CD4-positive, alpha-beta T cell treated with Interleukin-6 at 100 ng/mL for 8 hours (primary cell): ENCODE measurements around the gene SLC8A3.
"Not testable (repeated sequence)": the region's sequence is repeated elsewhere in the genome, so short reads cannot be mapped to it uniquely, and the experiment has no call there.

ENCODE experiments used
- DNase-seq: peaks from one replicate; pipeline ENCODE4 v3.0.0-alpha.2; 2020; ENCODE audit warnings: mixed read lengths, low spot score

The SLC8A3 gene, protein sequence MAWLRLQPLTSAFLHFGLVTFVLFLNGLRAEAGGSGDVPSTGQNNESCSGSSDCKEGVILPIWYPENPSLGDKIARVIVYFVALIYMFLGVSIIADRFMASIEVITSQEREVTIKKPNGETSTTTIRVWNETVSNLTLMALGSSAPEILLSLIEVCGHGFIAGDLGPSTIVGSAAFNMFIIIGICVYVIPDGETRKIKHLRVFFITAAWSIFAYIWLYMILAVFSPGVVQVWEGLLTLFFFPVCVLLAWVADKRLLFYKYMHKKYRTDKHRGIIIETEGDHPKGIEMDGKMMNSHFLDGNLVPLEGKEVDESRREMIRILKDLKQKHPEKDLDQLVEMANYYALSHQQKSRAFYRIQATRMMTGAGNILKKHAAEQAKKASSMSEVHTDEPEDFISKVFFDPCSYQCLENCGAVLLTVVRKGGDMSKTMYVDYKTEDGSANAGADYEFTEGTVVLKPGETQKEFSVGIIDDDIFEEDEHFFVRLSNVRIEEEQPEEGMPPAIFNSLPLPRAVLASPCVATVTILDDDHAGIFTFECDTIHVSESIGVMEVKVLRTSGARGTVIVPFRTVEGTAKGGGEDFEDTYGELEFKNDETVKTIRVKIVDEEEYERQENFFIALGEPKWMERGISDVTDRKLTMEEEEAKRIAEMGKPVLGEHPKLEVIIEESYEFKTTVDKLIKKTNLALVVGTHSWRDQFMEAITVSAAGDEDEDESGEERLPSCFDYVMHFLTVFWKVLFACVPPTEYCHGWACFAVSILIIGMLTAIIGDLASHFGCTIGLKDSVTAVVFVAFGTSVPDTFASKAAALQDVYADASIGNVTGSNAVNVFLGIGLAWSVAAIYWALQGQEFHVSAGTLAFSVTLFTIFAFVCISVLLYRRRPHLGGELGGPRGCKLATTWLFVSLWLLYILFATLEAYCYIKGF

DNA sequence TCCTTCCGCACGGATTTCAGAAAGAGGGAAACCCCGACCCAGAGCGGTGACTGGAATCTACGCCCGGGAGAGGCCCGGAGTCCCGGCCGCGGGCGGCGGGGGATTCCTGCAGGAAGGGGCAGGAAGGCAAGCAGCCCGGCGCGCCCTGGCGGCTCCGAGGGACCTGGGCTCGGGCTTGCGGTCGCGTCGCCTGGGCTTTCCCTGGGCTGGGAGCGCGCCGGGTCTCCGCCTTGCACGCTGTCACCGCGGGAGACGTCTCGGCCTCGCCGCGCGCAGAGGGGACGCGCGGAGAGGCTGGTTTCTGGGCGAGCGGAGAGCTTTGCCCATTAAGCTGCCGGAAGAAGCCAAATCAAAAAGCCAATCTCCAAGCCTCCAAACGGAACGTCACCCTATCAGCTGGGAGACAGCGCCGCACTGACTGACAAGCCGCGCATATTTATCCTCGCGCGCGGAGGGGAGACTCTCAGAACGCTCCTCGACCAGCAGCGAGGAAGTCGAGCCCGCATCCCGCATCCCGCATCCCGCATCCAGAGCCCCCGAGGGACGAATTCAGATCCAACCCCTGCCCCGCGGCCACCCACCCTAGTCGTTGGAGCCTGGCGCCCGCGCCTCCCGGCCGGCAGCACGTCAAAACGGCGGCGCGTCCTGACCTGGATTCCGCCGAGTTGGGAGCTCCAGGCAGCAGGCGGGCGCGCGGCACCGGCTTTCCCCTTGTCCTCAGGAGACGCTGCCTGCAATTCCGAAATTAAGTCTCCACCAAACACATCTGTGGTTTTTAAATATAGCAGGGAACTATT lies at the start of gene SLC8A3:
TSS of gene SLC8A3 (minus strand) at position 293 of the 797 bp plus-strand sequence. CDS start 20,529 bp downstream, outside the sequence.
- no peak for DNase-seq

DNA sequence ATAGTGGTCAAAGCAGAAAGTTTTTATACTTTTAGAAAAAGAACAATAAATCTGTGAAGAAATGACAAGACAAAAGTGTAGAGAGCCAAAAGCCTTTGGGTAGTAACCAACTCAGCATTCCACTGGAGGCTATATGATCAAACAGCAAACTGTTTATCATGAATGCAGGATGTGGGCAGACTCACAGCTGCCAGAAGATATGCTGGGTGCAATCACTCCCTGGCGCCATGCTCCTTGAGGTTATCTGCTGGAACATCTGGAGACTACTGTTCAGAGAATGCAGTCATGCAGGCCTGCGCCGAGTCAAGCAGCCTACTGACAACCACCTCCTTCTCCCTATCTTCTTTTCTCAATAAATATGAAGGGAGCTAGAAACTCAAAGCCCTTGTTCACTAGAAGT lies 49.0 kb upstream of the SLC8A3 start:
- no peak for DNase-seq

DNA sequence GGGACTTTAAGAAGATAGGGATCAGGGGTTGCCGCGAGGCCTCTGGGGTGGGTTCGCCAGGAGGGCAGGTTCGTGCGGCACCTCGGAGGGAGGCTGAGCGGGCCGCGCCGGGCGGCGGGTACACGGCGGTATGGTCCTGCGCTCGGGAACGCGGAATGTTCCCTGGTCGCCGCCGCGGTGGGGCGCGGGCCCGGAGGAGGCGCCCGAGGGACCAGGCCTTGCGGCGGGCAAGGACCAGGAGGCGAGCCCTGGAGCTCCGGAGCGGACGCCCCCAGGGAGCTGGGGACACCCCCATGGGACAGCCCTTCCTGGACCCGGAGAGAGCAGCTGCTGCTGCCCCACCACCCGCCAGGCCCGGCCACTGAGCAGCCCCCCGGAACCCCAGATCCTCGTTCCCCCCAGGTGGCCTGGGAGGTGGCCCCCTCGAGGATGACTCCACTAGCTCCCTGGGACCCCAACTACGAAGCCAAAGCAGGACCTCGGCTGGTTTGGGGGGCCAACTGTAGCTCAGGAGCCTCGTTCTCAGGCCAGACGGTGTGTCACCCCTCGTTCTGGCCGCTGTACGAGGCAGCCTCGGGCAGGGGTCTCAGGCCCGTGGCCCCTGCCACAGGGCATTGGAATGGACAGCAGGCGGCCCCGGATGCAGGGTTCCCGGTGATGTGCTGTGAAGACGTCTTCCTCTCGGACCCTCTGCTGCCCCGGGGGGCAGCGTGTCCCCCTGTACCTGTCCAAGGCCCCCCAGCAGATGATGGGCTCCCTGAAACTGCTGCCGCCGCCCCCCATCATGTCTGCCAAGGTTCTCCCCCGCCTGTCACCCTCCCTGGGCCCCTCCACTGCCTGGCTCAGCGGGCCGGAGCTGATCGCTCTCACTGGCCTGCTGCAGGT lies 45.6 kb upstream of the SLC8A3 start:
- DNase-seq = no peak

GRCh38 chr14:70231756-70232544 lies 43.2 kb upstream of the SLC8A3 start:
- DNase-seq = not testable (repeated sequence)

- not testable (repeated sequence) for DNase-seq
Observed at GRCh38 chr14:70229877-70230640, 41.3 kb upstream of the SLC8A3 start.

DNA sequence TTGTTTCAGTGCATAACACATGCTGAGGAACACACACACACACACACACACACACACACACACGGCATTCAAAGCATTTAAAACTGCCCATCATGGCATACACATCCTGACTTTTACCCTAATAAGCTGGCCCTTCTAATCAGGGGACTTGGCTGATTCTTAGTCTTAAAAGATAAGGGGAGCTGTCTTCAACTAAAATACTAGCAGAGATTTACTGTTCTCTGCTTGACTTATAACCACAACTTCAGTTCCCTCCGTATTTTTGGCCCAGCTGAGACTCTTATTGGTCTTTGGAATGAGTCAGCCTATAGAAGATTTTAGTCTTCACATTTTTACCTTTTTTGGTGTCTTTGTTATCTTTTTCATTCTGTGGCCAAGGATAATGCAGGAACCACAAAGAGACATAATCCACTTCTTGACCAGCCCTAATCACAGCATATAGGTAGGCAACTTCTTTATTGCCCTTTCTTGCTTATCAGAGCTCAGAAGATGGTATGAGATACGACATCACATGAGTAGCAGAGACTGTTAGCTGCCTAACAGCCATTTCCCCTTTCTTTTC lies 25.1 kb upstream of the SLC8A3 start:
- no peak for DNase-seq

GRCh38 chr14:70212752-70213151 lies 24.0 kb upstream of the SLC8A3 start:
- no peak for DNase-seq

GRCh38 chr14:70208380-70208779 lies 19.6 kb upstream of the SLC8A3 start:
- DNase-seq = no peak

DNA sequence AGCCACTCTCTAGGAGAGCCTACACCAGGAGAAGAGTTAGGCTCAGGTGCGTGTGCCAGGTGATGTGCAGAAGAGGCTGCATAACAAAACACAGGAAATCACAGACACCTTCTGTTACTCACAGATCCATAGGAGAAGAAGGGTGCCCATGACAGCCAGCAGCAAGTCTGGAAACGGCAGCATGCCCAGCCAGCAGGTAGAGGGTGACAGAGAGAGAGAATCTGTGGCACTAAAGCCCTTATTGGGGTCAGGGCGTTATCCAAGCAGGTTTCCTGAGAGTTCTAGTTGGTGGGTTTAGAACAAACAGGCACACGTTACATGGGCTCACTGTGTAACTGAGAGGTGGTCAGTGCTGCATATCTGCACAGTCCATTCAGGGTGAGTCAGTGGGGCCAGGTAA lies 14.9 kb upstream of the SLC8A3 start:
- DNase-seq = no peak

GRCh38 chr14:70201994-70202393 lies 13.2 kb upstream of the SLC8A3 start:
- no peak for DNase-seq

DNA sequence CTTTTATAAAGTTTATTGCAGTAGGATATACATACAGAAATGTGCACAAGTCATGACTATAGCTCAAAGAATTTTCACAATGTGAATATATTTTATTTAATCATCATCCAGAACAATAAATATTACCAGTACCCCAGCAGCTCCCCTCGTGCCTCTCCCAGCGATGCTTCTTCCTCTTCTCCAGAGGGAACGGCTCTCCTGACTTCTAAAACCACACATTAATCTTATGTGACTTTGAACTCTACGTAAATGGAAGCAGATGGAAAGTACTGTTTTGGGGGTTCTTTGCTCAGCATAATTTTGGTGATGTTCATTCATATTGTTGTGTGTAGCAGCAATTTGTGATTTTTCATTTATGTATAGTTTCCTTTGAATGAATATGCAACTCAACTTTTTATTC lies 4.6 kb upstream of the SLC8A3 start:
- DNase-seq = no peak

DNA sequence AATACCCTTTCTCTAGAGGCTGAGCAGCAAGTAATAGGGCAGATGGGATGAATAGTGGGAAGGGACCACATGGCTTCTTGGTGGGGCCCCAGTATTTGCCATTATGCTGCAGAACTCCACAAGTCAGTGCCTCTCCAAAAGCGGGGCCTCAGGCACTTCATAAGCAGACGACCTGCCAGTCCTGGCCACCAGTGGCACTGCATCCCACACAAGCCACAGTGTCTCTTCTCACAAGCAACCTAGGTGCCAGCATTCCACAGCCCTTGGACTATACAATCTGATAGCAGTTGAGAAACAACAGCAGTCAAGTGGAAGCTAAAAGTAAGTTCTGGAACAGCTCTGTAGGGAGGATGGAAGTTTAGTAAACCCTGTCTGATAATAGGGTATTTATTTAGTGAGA lies 4.2 kb upstream of the SLC8A3 start:
- no peak for DNase-seq

DNA sequence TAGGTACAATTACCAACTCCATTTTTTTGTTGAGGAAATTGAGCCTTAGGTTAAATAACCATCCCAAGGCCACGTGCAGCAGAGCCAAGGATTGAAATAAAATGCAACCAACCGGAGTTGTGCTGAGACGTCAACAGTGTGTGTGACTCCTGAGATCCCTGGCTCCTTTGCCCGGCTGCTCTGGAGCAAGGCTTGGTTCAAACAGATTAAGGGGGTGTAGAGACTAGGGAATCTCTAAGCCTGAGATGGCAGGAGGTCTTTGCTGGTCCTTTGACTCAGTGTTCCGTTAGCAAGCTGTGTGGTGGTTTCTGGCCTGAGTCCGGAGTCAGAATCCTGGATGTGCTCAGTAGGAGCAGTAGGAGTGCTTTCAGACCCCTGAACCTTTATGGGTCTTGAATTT lies 1.4 kb upstream of the SLC8A3 start:
- no peak for DNase-seq

GRCh38 chr14:70189456-70190077 lies 816 bp upstream of the SLC8A3 start:
- DNase-seq = no peak

GRCh38 chr14:70188322-70188658 lies 461 bp downstream of the SLC8A3 start:
- DNase-seq = no peak

- no peak for DNase-seq
Observed at GRCh38 chr14:70186900-70187451, 1.8 kb downstream of the SLC8A3 start.

DNA sequence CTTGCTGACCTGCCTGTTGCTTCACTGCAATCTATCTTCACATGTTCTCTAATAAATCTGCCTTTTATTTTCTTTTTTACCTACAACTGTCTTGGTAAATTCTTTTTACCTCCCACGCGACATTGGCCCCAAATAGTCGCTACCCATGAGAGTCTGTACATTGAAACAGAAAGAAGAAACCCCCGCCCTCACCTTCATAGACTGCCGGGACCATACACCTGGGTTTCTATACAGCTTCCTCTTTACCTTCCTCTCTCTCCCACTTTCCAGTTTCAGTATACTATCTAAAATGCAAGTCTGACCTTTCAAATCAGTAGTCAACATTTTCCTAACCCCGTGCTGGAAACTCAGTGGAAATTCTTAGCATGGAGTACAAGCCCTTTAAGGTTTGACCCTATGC lies 4.8 kb downstream of the SLC8A3 start:
- DNase-seq = no peak

- DNase-seq = no peak
Observed at GRCh38 chr14:70181276-70181675, 7.5 kb downstream of the SLC8A3 start.

- DNase-seq = no peak
Observed at GRCh38 chr14:70180718-70181117, 8.0 kb downstream of the SLC8A3 start.
